ENCODE results near the gene METTL25. TPM values are rescaled to one million over a fixed set of nuclear protein-coding genes. Genes with fewer than 3 reads are reported as not detected.

Gene METTL25
- polyA plus RNA-seq, 1 of the 3 experiments (the other 2 are of a cell fraction): 3.0 TPM

DNA sequence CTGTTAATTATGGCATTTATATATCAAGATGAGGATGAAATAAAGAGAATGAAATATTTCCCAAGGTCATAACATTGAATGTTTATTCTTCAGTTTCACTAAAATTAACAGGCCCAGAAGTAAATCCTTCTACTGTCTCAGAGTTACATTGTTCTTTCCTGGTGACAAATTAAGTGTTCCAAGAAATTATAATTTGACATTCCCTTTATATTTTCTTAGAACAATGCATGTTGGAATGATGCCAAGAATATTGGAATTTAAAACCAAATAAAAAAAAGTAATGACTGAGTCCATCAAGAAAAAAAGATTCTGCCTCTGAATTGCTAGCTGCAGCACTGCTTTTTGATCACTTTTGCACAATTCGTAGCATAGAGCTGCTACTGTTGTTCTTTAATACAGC, 152.1 kb downstream of the METTL25 start:
- 76% methylated on average over 1 of the region's 1 CpG for WGBS (ENCODE audit: low lambda C conversion rate)
- TF ChIP-seq EP300 (IDR thresholded peaks at IDR 0.05; ENCODE audit: borderline replicate concordance in 1 of 2, low read depth in 1 of 2, low read length in 1 of 2) (no peak), FOXM1 (IDR thresholded peaks at IDR 0.05; ENCODE audit: low read depth) (no peak), MXI1 (IDR thresholded peaks at IDR 0.05; ENCODE audit: low read depth, low read length) (no peak), EZH2phosphoT487 (IDR thresholded peaks at IDR 0.05; ENCODE audit: borderline replicate concordance, low read depth) (no peak), MEF2A (IDR thresholded peaks at IDR 0.05; ENCODE audit: borderline replicate concordance, low read depth) (no peak), NRF1 (IDR thresholded peaks at IDR 0.05; ENCODE audit: low read depth, low read length) (no peak), YY1 (IDR thresholded peaks at IDR 0.05; ENCODE audit: low read depth) (no peak), GATA2 (CRISPR knock-in tag; IDR thresholded peaks at IDR 0.05) (no peak)
- TF ChIP-seq, protein P1, sequence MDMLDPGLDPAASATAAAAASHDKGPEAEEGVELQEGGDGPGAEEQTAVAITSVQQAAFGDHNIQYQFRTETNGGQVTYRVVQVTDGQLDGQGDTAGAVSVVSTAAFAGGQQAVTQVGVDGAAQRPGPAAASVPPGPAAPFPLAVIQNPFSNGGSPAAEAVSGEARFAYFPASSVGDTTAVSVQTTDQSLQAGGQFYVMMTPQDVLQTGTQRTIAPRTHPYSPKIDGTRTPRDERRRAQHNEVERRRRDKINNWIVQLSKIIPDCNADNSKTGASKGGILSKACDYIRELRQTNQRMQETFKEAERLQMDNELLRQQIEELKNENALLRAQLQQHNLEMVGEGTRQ (IDR thresholded peaks at IDR 0.05; ENCODE audit: borderline replicate concordance, low read depth, low read length): no peak
- TF ChIP-seq, protein P2, sequence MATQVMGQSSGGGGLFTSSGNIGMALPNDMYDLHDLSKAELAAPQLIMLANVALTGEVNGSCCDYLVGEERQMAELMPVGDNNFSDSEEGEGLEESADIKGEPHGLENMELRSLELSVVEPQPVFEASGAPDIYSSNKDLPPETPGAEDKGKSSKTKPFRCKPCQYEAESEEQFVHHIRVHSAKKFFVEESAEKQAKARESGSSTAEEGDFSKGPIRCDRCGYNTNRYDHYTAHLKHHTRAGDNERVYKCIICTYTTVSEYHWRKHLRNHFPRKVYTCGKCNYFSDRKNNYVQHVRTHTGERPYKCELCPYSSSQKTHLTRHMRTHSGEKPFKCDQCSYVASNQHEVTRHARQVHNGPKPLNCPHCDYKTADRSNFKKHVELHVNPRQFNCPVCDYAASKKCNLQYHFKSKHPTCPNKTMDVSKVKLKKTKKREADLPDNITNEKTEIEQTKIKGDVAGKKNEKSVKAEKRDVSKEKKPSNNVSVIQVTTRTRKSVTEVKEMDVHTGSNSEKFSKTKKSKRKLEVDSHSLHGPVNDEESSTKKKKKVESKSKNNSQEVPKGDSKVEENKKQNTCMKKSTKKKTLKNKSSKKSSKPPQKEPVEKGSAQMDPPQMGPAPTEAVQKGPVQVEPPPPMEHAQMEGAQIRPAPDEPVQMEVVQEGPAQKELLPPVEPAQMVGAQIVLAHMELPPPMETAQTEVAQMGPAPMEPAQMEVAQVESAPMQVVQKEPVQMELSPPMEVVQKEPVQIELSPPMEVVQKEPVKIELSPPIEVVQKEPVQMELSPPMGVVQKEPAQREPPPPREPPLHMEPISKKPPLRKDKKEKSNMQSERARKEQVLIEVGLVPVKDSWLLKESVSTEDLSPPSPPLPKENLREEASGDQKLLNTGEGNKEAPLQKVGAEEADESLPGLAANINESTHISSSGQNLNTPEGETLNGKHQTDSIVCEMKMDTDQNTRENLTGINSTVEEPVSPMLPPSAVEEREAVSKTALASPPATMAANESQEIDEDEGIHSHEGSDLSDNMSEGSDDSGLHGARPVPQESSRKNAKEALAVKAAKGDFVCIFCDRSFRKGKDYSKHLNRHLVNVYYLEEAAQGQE (IDR thresholded peaks at IDR 0.05; ENCODE audit: low read depth, low read length): no peak
- POLR2A ChIA-PET: no interaction called here

DNA sequence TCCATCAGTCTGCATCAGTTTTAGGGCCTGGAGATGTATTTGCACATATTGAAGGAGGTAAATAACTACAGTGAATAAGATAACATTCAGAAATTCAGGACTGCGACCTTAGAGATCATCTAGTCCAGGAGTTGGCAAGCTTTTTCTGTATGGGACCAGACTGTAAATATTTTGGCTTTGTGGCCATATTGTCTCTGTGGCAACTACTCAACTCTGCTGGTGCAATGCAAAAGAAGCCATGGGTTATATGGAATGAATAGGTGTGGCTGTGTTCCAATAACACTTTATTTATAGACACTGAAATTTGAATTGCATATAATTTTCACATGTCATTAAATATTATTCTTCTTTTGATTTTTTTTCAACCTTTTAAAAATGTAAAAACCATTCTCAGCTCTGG, 156.6 kb downstream of the METTL25 start:
- no peak overlapping the region for H3K27ac ChIP-seq (ENCODE audit: low read depth in 2 of 2, low read length in 1 of 2)
- H4K20me1 ChIP-seq (ENCODE audit: insufficient read depth): no peaks in the 10 kb centered on the region
- H3F3A ChIP-seq (replicated peaks; ENCODE audit: insufficient read depth): no peaks in the 10 kb centered on the region
- no peaks in the 10 kb centered on the region for H3K36me3 ChIP-seq (replicated peaks in 1 of 2; ENCODE audit: control insufficient read depth in 1 of 2, insufficient read depth in 2 of 2, low read length in 1 of 2)
- no peak for DNase-seq
- no peak overlapping the region for H3K4me3 ChIP-seq (ENCODE audit: low read depth in 2 of 2, low read length in 1 of 2)
- no peak overlapping the region for H3K9ac ChIP-seq
- H3K9me2 ChIP-seq: no peaks in the 10 kb centered on the region
- 50% methylated on average over 1 of the region's 1 CpG for whole genome bisulfite sequencing (ENCODE audit: low lambda C conversion rate)
- no peak overlapping the region for H3K4me2 ChIP-seq
- no peaks in the 10 kb centered on the region for H3K79me2 ChIP-seq (ENCODE audit: insufficient read depth)
- CTCF ChIA-PET: interaction anchor here (1.9 kb wide), 1 partner anchor 13 kb away, joined by 6 read pairs; no protein-coding TSS in a partner anchor
- H3K9me3 ChIP-seq: no peaks in the 10 kb centered on the region
- no peaks in the 10 kb centered on the region for H3K27me3 ChIP-seq (ENCODE audit: insufficient read depth)
- POLR2A ChIA-PET: no interaction called here
- no peak overlapping the region for H2AFZ ChIP-seq (ENCODE audit: low read depth)
- H3K4me1 ChIP-seq (ENCODE audit: control insufficient read depth in 1 of 2, insufficient read depth in 2 of 2, low read depth in 1 of 2, low read length in 1 of 2): no peaks in the 10 kb centered on the region; a peak in 1 of 4 replicates
- TF ChIP-seq, protein P1 (IDR thresholded peaks at IDR 0.05; ENCODE audit: borderline replicate concordance, low read depth, low read length): no peak
- TF ChIP-seq MEF2A (IDR thresholded peaks at IDR 0.05; ENCODE audit: borderline replicate concordance, low read depth) (no peak), TEAD4 (IDR thresholded peaks at IDR 0.05; ENCODE audit: borderline replicate concordance, insufficient read depth) (no peak), RXRA (IDR thresholded peaks at IDR 0.05; ENCODE audit: borderline replicate concordance, low read depth) (no peak), NRF1 (IDR thresholded peaks at IDR 0.05; ENCODE audit: low read depth, low read length) (no peak), RFX5 (IDR thresholded peaks at IDR 0.05; ENCODE audit: low read length) (no peak), SIN3A (IDR thresholded peaks at IDR 0.05; ENCODE audit: borderline replicate concordance, low read depth, low read length) (no peak), NFIC (IDR thresholded peaks at IDR 0.05; ENCODE audit: borderline replicate concordance) (no peak), CHD2 (IDR thresholded peaks at IDR 0.05; ENCODE audit: low read length, partially characterized antibody) (no peak), SMC3 (IDR thresholded peaks at IDR 0.05; ENCODE audit: low read depth, low read length) (no peak), EZH2phosphoT487 (IDR thresholded peaks at IDR 0.05; ENCODE audit: borderline replicate concordance, low read depth) (no peak)
- TF ChIP-seq, protein P2 (IDR thresholded peaks at IDR 0.05; ENCODE audit: low read depth, low read length): no peak

More for the DNA sequence above, 152.1 kb downstream of the METTL25 start:
- Histone ChIP-seq H3K79me2 (ENCODE audit: insufficient read depth) (no peaks in the 10 kb centered on the region), H3K9ac (no peak overlapping the region), H3K9me2 (no peaks in the 10 kb centered on the region), H3K4me1 (ENCODE audit: control insufficient read depth in 1 of 2, insufficient read depth in 2 of 2, low read depth in 1 of 2, low read length in 1 of 2) (no peaks in the 10 kb centered on the region; a peak in 1 of 4 replicates), H3K9me3 (no peaks in the 10 kb centered on the region), H3K4me3 (ENCODE audit: low read depth in 2 of 2, low read length in 1 of 2) (no peak overlapping the region), H4K20me1 (ENCODE audit: insufficient read depth) (no peaks in the 10 kb centered on the region), H3F3A (replicated peaks; ENCODE audit: insufficient read depth) (no peaks in the 10 kb centered on the region), H3K27ac (ENCODE audit: low read depth in 2 of 2, low read length in 1 of 2) (no peak overlapping the region), H2AFZ (ENCODE audit: low read depth) (no peak overlapping the region), H3K4me2 (no peak overlapping the region), H3K27me3 (ENCODE audit: insufficient read depth) (no peaks in the 10 kb centered on the region), H3K36me3 (replicated peaks in 1 of 2; ENCODE audit: control insufficient read depth in 1 of 2, insufficient read depth in 2 of 2, low read length in 1 of 2) (no peaks in the 10 kb centered on the region)
- CTCF ChIA-PET: no interaction called here
- no peak for DNase-seq

Measured in SK-N-SH (cell line).